ENCODE data around the gene PPP1R1A.

The PPP1R1A gene

GRCh38 chr12:54588110-54588889, at the start of gene PPP1R1A:
Gene PPP1R1A (minus strand): TSS chr12:54588659. CDS start chr12:54588488, 171 bp downstream.
- TF ChIP-seq CTCF (IDR thresholded peaks at IDR 0.05) = no peak

GRCh38 chr12:54634795-54635194, 46.3 kb upstream of the PPP1R1A start, which contains the start of gene LACRT:
Gene LACRT (minus strand): TSS chr12:54634895. CDS start chr12:54634841, 54 bp downstream.
- TF ChIP-seq CTCF (IDR thresholded peaks at IDR 0.05) = no peak

- TF ChIP-seq CTCF (IDR thresholded peaks at IDR 0.05) = peak; percentile 12; the same call in 1 of the 2 replicates
These were observed 43.7 kb upstream of the PPP1R1A start for GRCh38 chr12:54631988-54632728.

- no peak for TF ChIP-seq CTCF (IDR thresholded peaks at IDR 0.05)
These were observed 43.1 kb upstream of the PPP1R1A start for GRCh38 chr12:54631551-54631950.

GRCh38 chr12:54629925-54630324, 41.5 kb upstream of the PPP1R1A start:
- no peak for TF ChIP-seq CTCF (IDR thresholded peaks at IDR 0.05)

GRCh38 chr12:54628186-54628846, 39.9 kb upstream of the PPP1R1A start:
- no peak for TF ChIP-seq CTCF (IDR thresholded peaks at IDR 0.05)

- no peak for TF ChIP-seq CTCF (IDR thresholded peaks at IDR 0.05)
These were observed 38.8 kb upstream of the PPP1R1A start for GRCh38 chr12:54627304-54627703.

Data from LNCAP (cell line).